HG03460 (cell line): ENCODE results near the gene RNU1-4.
"Not testable (repeated sequence)": the region's sequence is repeated elsewhere in the genome, so short reads cannot be mapped to it uniquely, and the experiment has no call there.

Experiments used
- ATAC-seq: cut with Tn5 transposase; IDR thresholded peaks from one replicate; pipeline ENCODE4 v1.9.1; 2021; ENCODE audit not compliant: unreplicated experiment

RNU1-4 gene

DNA sequence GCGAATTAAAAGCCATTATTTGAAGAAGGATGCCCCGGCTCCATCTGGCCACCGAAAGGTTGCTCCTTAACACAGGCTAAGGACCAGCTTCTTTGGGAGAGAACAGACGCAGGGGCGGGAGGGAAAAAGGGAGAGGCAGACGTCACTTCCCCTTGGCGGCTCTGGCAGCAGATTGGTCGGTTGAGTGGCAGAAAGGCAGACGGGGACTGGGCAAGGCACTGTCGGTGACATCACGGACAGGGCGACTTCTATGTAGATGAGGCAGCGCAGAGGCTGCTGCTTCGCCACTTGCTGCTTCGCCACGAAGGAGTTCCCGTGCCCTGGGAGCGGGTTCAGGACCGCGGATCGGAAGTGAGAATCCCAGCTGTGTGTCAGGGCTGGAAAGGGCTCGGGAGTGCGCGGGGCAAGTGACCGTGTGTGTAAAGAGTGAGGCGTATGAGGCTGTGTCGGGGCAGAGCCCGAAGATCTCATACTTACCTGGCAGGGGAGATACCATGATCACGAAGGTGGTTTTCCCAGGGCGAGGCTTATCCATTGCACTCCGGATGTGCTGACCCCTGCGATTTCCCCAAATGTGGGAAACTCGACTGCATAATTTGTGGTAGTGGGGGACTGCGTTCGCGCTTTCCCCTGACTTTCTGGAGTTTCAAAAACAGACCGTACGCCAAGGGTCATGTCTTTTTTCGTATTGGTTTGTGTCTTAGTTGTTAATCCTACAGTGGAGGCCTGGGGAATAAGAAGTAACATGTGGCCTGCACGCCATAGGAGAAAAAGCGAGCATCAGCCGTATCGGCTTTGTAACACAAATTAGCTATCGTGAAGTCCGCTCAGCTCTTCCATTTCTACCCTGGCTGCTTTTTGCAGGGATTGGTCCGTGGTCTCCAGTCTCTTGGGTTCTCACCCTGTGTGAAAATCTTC, at the start of gene RNU1-4:
Gene RNU1-4 (plus strand): TSS at position 470 of the 918 bp plus-strand sequence.
- ATAC-seq: peak; percentile 98

DNA sequence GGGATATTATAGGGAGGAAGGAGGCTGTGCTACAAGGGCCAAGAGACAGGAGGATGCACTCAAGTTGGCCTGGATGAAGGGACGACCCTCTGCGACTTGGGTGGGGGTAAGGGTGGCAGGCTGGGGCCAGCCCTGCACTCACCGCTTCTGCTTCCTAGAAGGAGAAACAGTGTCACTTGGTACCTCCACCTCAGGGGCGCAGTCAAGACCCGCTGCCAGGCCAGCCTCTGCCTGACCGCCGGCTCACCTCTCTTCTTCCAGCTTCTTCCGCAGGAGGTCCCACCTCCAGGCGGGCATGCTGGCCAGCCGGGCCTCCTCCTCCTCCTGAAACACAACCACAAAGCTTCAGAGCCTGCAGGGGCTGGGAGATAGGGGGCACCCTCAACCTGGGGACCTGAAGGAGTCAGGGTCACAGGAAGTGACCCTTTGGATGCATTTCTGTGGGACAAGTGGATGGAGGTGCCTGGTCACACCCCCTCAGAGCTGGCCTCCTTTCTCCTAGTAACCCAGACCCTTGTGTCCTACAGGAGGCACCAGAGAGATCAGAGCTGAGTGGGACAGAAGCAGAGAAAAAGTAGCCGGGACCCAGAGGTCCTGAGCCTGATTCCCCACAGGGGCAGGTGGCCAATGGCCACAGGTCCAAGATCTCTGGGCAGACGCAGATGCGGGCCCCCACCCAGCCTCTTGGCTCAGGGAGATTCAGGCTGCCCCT, 49.2 kb upstream of the RNU1-4 start:
- ATAC-seq: not testable (repeated sequence)

DNA sequence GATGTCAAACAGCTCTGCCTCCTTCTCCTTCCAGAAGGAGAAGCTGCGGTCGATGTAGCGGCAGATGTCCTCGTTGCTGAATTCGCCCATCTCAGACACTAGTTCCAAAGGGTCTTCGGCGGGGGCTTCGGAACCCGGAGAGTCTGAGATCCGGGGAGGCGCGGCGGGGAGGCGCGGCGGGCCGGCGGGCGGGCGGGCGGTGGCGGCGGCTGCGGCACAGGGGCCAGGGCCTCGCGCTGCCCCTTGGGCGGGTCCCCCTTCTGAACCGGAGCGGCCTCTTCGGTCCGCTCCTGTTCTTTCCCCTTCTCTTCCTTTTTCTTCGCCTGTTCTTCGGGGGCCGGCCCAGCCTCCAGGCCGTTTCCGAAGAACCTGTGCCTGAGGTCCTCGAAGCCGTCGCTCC, 48.0 kb upstream of the RNU1-4 start:
- not testable (repeated sequence) for ATAC-seq

DNA sequence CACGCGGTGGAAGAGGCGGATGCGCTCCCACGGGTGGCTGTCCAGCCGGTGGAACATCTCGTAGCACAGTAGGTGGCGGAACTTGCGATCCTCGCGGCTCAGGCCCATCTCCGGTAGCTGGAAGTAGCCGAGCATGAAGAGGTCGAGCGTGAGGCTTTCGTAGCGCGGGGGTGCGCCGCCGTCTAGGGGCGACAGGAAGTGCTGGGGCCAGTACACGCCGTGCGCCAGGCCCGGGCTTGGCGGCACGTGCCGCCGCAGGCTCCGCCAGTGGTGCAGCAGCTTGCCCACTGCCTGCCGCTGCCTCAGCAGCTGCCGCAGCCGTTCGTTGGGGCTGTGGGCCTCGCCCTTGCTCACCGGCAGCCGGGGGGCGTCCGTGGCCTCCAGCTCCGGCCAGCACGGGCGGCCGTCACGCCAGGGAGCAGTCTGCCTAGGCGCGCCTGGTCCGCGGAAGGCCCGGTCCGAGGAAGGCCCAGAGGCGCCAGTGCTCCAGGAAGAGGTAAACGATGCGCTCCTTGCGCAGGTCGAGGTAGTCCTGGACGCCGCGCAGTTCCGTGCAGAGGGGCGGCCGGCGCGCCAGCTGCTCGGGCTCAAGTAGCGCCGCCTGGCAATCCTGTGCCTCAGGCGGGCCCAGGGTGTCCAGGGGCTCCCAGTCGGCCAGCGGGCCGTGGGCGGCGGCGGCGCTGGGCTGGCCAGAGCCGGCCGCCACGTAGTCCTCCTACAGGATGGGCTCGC, 47.4 kb upstream of the RNU1-4 start:
- not testable (repeated sequence) for ATAC-seq

DNA sequence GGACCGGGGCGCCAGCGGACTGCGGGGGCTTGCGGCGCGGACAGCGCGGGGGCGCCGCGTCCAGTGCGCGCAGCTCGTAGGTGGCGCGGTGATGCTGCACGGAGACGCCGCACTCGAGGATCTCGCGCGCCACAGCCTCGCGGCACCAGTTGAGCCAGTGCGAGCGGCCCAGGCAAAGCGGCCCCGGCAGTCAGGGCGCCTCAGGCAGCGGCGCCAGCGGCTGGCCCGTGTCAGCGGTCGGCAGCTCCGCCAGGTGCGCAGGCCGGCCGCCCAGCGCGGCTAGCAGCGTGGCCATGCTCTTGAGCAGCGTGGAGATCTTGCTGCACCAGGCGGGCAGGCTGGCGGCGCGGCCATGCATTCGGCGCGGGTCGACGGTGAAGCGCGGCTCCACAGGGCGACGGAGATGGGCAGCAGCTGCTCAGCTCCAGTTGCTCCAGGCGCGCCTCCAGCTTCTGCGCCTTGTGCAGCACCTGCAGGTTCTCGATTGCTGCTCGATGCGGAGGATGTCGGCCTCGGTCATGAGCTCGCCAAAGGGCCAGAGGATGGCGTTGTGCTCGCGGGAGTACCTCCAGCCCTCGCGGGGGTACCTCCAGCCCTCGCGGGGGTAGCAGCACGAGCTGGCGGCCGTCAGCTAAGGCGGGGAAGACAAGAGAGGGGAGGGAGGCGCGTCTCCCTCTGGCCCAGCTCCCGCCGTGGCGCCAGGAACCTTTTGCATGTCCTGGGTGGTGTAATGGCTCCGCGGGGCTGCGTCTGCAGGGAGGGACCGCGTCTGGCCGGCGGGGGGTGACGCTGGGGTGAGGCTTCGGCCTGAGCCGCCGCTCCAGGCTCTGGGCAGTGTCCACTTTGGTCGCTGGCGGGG, 46.6 kb upstream of the RNU1-4 start:
- ATAC-seq: not testable (repeated sequence)

DNA sequence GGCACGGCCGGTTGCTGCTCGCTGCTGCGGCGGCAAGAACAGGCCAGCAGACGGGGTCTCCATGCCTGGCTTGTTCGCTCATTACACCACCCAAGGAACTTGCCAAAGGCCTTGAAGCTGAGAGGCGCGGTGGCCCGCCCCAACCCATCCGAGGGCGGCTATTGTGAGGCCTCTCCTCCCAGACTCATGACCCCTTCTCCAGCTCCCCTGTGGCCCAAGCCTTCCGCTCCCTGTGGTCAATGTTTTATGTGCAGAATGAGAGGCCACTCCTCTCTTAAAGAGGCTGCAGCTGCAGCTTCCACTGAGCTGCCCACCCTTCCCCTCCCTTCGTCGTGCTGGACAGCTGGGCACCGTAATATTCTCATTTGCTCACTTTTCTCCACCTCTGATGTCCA, 46.0 kb upstream of the RNU1-4 start:
- not testable (repeated sequence) for ATAC-seq

DNA sequence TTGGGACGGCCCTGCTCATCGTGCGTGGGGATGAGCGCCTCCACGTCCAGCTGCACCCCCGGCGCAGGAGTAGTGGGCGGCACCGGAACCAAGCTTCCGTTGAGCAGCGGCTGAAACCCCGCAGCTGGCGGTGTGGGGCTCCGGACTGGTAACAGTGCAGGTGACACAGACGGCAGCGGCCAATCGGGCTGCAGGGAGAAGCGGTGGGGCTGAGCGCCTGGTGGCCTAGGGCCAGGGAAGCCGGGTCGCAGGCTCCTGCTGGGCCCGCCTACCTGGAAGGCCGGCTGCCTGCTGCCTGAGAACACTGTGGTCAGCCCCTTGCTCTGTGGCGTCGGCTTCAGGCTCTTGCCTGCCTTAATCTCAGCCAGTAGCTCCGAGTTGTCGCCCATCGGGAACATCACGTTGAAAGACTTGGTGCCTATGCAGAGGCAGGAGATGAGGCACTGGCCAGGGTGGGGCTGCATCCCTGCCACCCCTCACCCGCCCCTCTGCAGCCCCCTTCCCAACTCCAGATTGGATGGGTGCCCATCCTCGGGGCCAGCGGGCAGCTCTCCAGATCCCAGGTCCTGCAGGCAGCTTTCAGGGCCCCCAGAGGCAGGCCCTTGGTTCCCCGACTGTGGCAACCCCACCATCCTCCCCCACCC, 43.7 kb upstream of the RNU1-4 start:
- not testable (repeated sequence) for ATAC-seq

DNA sequence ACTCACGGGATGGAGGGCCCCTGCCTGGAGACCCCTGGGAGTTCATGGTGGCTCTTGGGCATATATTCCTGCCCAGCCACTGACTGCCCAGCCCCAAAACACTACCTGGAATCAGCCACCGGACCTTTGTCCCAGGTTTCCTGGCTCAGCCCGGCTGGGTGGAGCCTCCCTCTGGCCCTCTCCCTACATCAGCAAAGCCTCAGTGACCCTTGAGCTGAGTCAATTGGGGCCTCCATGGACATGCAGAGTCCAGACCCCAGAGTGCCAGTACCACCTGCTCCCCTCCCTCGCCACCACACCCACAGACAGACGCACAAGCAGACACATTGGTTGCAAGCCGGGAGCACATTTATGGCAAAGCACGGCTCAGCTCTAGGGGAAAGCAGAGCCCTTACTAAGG, 43.2 kb upstream of the RNU1-4 start:
- ATAC-seq: not testable (repeated sequence)

DNA sequence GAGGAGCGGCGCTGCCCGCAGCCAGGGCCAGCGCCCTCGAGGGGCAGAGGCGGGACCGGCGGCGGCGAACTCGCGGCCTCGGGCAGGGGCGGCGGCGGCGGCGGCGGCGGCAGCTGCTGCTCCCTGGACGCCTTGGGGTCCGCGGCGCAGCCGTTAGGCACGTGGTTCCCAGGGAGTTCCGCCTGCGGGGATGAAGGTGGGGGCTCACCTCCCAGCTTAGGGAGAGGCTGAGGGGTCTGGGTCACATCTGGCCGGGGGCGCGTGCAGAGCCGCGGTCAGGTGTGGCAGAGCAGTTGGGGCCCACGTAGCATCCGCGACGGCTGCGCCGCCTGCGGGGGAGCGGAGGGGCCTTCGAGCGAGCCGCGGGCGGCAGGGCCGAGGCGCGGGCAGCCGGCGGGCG, 40.9 kb upstream of the RNU1-4 start:
- not testable (repeated sequence) for ATAC-seq

DNA sequence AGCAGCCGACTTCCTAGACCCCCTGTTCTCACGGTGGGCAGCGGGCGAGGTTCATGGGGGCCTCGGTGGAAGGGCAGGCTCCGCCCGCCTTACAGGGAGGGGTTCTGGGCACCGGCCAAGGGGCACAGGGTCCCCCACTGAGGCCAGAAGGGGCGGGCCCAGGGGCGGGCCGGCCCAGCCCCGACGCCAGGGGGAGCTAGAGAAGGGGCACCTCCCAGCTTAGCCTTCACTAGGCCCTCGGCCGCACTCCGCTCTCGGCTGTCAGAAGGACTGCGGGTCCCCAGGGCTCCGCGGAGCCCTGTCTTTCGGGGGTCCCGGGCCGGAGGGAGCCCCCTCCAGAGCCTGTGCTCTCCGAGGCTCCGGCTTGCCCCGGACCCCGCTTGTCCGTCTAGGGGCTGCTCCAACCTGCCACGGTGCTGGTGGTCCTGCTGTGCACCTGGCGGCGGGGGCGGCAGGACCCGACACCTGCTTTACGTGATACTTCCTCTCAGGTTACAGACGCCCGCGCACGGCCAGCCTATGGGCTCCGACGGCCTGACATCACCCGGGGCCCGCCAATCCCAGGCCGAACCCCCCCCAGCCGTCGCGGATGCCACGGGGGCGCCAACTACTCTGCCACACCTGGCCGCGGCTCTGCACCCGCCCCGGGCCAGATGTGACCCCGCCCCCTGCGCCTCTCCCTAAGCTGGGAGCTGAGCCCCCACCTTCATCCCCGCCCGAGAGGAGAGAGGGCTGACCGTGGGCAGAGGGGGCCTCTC, 40.0 kb upstream of the RNU1-4 start:
- not testable (repeated sequence) for ATAC-seq

DNA sequence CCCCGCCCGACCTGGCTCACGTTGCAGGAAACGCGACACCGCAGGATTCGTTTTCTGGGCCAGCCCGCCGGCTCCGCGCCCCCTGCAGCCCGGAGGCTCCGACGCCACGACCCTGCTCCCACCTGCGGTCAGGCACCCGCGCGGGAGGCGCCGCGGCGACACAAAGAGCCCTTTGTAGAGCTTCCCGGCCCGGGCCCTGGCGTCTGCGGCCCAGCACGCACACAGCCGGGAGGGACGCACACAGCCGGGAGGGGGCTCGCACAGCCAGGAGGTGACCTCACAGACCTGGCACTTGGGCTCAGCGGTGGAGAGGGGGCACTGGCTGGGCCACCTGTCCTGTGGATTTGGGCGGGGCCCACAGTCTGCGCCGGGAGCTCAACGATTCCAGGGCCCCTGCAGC, 39.1 kb upstream of the RNU1-4 start:
- ATAC-seq: not testable (repeated sequence)

DNA sequence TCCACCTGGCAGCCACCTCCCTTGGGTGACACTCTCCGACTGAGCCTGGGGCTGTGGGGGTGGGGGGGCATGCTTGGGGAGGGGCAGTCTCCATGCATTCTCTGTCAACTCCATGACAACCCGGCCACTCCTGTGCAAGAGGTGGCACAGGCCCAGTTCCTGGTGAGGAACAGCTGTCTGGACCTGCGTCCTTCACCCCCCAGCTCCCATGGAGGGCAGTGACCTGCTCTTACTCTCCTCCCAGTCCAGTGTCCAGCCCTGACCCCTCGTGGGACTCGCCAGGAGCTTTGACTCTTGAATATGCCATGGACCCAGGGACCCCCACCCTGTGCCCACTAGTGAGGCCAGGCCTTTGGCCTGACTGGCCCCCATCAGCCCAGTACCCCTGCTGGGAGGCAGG, 38.0 kb upstream of the RNU1-4 start:
- not testable (repeated sequence) for ATAC-seq

DNA sequence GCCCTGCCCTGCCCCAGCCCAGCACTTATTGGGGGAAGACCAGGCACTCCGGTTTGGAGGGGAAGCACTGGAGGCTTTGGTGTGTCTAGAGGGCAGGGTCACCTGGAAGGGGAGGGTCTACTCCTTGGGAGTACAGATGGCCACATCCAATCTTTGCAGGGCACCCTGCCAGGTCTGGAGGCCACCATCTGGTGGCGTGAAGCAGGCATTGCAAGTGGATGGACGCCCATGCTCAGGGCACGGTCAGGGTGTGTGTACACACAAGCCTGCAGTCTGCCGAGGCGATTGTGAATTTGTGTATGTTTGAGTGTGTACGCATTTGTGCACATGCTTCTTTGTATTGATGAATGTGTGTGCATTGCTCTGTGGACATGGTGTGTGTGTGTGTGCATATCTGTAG, 37.2 kb upstream of the RNU1-4 start:
- ATAC-seq: not testable (repeated sequence)

DNA sequence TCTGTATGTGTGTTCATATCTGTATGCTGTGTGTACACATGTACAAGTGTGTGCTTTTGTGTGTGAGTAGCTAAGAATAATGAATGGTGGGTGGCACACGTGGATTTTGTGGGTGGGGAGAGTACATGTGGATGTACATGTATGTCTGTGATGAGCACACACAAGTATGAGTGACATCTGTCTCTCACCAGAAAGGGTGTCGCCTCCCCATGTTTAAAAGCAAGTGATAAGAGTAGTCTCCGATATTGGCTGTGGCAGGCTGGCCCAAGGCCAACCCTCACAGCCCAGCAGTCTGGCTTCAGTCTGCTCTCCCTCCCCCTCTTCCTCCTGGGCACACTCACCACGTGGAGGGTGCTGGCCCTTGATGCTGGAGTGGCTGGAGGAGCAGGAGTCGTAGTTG, 36.7 kb upstream of the RNU1-4 start:
- not testable (repeated sequence) for ATAC-seq

DNA sequence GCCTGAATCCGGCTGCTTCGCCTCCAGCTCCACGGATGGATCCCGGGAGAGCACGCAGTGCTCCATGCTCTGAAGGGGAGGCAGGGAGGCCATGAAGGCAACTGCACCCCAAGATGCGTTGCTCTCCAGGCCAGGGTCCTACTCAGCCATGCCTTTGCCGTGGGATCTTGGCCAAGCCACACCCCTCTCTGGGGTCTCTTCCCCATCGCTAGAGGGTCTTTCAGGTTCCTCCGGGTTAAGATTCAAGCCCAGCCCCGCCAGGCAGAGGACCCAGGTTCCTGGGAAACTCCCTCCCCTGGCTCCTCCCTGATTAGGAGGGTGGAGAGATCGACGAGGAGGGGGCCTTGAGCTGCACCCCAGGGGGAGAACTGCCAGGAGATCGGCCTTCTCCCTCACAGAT, 36.2 kb upstream of the RNU1-4 start:
- not testable (repeated sequence) for ATAC-seq

DNA sequence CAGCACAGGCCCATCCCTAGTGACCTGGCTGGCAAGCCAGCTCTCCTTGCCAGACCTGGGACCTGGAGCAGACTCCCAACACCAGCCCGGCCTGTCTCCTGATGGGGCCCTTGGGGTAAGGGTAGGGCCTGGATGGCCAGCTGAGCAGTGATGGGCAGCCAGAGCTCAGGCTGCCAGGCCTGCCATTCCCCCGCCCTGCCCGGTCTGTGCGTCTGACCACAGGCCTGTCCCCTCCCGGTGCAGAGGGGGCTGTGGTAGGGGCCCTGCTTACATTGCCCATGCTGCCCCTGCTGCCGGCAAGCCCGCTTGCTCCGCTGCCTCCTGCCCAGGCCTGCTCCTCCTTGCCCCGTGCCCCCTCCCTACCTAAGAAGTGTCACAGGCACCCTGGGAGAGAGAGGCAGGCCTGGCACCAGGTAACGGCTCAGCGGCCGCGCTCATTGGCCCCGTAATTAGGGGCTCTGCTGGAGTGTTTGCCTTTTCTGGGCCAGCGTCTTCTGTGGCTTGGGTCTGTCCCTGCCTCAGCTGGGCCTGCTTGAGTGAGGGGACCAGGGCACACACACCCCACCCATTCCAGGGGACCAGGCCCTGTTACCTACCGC, 35.7 kb upstream of the RNU1-4 start:
- not testable (repeated sequence) for ATAC-seq

DNA sequence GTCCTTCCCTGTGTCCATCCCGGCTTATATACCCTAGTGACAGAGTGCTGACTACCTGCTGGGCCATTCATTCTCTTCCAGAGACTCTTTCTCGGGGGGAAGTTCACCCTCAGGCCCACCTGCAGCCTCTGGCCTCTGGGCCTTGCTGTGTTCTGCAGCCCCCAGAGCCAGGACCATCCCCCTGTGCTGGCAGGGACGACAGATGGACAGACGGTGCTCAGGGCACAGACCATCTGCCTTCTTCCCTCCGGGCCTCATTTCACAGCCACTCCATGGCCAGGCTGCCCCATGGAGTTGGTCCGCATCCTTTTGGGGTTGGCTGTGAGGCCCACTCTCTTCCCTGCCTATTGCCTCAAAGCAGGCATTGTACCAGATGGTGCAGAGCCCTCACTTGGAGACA, 34.0 kb upstream of the RNU1-4 start:
- ATAC-seq: not testable (repeated sequence)
